HG03135 (cell line): Measurements from ENCODE around the gene RNF32.
"Not testable (repeated sequence)": the region's sequence is repeated elsewhere in the genome, so short reads cannot be mapped to it uniquely, and the experiment has no call there.

ENCODE experiments used
- ATAC-seq: cut with Tn5 transposase; IDR thresholded peaks from one replicate; pipeline ENCODE4 v1.9.1; 2021; ENCODE audit warnings: mild to moderate bottlenecking, moderate library complexity; ENCODE audit not compliant: unreplicated experiment

Gene RNF32

DNA sequence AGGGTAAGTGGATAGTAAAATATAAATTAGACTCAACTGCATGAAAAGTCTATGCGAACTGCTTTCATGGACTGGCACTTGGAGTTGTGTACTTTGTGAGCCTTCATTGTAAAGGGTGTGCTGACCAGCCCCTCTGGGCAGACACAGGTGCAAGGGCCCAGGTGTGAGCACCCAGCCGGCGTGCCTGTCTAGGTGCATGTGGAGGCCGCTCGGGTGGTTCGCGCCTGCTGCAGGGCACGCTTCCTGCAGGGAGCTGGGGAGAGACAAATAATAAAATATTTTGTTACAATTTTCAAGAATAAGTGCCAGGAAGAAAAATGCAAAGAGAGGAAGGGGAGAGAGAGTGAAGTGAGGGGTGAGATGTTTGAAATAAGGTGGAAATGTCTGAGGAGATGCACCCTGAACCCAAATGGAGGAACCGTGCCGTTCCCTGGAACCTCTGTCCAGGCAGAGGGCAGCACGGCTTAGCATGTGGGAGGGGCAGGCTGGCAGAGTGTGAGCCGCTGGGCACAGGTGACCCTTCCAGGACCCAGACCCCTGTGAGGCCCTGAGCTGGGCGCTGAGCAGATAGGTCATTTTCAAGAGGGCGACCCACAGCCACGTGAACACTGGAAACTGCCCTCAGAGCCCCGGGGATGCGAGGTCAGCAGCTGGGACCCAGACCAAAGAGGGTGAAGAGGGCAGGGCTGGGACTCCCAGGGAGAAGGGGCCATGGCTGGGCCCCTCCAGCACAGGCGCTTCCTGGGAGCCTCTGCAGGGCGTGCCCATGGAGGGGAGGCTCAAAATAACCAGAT is 28.7 kb downstream of the RNF32 start:
- no peak for ATAC-seq

GRCh38 chr7:156673454-156673853 is 32.9 kb downstream of the RNF32 start:
- ATAC-seq, result no peak

DNA sequence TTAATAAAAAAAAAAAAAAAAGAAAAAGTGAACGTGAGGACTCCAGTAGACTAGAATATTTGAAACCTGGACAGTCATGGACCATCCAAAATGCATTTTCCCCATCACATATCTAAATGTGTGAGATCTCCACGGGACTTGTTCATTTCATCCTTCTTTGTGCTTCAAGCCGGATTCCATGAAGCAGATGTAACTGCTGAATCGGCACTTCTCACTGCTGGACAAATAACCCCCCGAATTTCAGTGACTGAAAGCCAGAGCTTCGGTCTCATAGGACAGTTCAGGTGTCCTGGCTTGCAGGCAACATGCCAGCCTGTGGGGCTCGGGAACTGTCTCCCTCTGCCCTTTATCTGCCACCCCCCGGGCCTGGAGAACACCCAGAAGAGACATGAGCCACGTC is 33.3 kb downstream of the RNF32 start:
- no peak for ATAC-seq

GRCh38 chr7:156675721-156676120 is 35.1 kb downstream of the RNF32 start:
- no peak for ATAC-seq

- no peak for ATAC-seq
Observed at GRCh38 chr7:156676263-156676662, 35.7 kb downstream of the RNF32 start.

GRCh38 chr7:156677374-156678054 is 36.9 kb downstream of the RNF32 start:
- no peak for ATAC-seq

GRCh38 chr7:156680281-156680680 is 39.7 kb downstream of the RNF32 start:
- ATAC-seq, result no peak

- ATAC-seq, result no peak
Observed at GRCh38 chr7:156682928-156683327, 42.4 kb downstream of the RNF32 start.

DNA sequence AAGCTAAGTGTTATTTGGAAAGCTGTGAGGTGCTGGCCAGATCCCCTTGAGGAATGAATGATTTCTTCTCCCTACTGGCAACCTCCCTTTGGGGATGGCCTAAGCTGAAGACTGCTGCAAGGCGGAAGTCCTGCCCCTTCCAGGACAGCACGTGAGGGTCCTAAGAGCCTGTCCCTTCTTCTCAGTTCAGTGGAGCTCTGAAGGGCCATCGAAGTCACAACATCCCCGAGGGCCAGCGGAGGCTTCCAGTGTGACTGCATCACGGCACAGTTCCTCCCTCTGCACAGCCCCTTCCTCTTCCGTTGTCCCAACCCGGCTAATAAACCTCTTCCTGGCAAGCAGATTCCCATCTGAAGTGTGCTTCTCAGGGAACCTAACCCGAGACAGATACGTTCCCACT is 43.7 kb downstream of the RNF32 start:
- ATAC-seq, result no peak

DNA sequence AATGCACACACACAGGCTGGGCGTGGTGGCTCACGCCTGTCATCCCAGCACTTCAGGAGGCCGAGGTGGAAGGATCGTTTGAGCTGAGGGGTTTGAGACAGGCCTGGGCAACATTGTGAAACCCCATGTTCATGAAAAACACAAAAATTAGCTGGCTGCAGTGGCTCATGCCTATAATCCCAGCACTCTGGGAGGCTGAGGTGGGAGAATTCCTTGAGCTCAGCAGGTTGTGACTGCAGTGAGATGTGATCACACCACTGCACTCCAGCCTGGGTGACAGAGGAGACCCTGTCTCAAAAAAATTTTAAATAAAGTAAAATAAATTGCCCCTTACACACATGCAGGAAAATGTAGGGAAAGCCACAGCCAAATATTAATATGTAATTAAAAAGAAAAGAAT is 44.1 kb downstream of the RNF32 start:
- ATAC-seq, result no peak

DNA sequence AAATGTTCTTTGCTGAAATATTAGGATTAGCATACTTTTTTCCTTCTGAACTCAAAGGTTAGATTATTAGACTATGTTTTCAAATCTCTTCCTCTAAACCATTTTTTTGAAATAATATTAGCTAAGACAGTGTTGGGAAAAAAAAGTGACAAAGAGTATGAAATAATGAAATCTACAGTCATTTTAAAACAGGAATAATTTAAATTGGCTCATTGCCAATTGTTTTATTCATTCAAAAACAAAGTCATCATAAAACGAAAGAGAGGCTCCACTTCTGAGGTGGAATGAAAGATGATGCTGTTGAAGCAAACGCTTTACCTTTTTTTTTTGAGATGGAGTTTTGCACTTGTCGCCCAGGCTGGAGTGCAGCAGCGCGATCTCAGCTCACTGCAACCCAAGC is 51.2 kb downstream of the RNF32 start:
- no peak for ATAC-seq

GRCh38 chr7:156692849-156693248 is 52.3 kb downstream of the RNF32 start:
- no peak for ATAC-seq

GRCh38 chr7:156693627-156694026 is 53.1 kb downstream of the RNF32 start:
- ATAC-seq, result no peak

DNA sequence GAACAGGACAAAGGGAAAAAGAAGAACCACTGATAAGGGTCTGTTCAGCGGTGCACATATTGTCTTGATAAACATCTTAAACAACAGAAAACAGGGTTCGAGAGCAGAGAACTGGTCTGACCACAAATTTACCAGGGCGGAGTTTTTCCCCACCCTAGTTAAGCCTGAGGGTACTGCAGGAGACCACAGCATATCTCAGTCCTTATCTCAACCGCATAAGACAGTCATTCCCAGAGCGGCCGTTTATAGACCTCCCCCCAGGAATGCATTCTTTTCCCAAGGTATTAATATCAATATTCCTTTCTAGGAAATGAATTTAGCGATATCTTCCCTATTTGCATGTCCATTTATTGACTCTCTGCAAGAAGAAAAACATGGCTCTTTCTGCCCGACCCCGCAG is 56.7 kb downstream of the RNF32 start:
- ATAC-seq, result not testable (repeated sequence)

- ATAC-seq, result not testable (repeated sequence)
Observed at GRCh38 chr7:156698512-156698911, 57.9 kb downstream of the RNF32 start.

GRCh38 chr7:156701787-156702186 is 61.2 kb downstream of the RNF32 start:
- not testable (repeated sequence) for ATAC-seq

- no peak for ATAC-seq
Observed at GRCh38 chr7:156702399-156702798, 61.8 kb downstream of the RNF32 start.

DNA sequence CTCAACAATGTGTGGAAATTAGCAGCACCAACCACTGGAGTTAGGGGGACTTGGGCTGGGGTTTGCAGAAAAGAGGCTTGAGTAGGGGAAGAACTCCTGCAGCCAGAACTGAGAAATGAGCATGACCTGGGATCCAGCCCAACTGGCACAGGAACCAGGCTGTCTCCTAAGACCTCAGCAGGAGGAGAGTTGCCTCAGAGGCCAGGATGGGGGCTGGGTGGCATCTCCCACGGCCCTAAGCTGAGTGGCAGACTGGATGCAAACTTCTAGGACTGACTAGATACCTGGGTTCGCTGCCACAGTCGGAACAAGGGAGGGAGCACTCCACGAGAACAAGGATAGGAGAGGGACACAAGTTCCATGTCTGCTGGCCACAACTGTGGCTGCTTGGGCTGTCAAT is 62.6 kb downstream of the RNF32 start:
- no peak for ATAC-seq

DNA sequence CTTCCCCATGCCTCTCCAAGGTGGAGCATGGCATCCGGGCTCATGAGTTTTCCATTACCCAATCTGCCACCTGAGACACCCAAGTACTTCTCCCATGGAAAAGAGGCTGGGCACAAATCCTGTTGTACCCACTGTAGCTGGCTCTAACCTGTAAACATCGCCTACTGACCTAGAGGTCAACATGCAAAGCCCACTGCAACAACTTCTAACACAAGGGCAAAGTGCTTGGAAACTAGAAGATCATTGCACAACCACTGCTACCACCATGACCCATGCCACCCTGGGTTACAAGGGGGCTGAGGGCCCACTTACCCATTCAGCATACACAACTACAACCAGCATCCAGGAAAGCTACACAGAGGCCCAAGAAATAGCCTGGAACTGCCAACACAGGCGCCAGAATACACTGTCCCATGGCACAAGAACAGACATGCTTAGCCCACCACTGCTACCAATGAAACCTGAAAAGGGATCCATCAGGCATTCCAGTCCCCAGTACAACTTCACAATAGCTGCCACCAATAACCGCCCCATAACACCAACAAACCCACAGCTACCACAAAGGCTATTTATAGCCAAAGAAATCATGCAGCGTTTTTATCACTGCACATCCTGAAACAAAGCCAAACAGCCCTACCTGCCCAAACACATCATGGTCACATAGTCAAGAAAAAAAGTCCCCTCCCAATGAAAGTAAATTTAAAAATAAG is 63.4 kb downstream of the RNF32 start:
- no peak for ATAC-seq

- ATAC-seq, result no peak
Observed at GRCh38 chr7:156722043-156722826, 81.7 kb downstream of the RNF32 start.

- ATAC-seq, result no peak
Observed at GRCh38 chr7:156725073-156725472, 84.5 kb downstream of the RNF32 start.
